NCI-H1417 treated with DMSO at 0.1 percent for 48 hours (cell line): ENCODE measurements around the gene EIF3A.

Experiments
- DNase-seq: peaks from one replicate; lab custom pipeline; 2025; lab: John Stamatoyannopoulos, UW

Gene EIF3A

DNA sequence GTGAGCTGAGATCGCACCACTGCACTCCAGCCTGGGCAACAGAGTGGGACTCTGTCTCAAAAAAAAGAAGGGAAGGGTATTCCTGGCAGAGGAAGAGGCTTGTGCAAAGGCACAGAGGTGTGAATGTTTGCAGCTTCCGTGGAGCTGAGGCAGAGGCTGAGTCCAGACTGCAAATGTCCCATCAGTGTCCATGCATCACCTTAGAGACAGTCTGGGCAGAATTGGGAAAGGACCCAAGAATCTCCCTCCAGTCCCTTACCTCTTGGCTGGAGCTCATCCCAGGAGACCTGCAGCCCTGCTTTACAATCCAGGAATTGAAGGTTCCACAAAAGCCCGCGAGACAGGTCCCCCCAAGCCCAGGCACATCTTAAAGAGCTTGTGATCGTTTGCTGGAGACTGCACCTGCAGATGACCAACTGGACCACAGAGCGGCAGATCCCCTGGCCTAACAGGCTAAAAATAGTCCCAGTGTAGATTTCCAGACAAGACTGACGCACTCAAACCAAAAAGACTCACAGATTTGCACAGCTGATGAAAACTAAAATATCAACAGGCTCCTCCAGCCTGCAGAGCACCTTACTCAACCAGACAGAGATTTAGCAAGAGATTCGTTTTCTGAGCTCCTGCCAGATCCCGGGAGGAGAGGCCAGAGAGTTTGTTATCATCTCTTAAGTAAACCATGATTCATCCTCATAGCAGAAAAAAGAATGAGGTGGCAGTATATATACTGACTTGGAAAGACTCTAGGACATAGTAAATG is 74.0 kb downstream of the EIF3A start:
- DNase-seq, result no peak

GRCh38 chr10:119005362-119006043 is 75.1 kb downstream of the EIF3A start:
- no peak for DNase-seq

DNA sequence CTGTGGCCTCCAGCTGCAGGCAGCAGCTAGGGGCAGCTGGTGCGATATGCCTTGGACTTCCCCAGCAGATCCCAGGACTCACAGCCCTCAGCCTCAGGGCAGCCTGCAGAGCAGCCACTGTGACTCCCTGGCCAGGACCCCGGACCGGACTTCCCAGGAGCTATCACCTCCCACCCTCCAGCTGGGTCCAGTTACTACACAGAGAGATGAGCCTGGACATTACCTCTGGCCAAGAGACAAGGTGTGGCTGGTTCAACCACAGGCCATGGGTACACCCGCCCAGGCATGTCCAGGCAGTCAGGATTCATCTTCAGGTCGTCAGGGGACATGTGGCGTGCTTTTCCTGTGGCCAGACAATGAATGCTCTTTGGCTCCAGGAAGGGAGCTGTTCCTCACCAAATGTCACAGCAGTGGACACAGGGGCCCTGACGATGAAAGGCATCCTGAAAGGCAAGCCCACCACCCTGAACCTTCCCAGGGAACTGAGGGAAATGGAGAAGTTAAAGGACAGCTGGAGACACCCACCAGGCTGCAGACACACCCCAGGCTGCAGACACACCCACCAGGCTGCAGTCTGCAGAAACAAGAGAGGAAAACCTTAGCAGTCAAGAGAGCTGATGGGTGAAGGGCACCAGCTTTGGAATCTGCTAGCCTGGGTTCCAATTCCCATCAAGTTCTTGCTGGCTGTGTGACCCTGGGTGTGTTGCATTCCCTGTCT is 76.9 kb downstream of the EIF3A start:
- no peak for DNase-seq

DNA sequence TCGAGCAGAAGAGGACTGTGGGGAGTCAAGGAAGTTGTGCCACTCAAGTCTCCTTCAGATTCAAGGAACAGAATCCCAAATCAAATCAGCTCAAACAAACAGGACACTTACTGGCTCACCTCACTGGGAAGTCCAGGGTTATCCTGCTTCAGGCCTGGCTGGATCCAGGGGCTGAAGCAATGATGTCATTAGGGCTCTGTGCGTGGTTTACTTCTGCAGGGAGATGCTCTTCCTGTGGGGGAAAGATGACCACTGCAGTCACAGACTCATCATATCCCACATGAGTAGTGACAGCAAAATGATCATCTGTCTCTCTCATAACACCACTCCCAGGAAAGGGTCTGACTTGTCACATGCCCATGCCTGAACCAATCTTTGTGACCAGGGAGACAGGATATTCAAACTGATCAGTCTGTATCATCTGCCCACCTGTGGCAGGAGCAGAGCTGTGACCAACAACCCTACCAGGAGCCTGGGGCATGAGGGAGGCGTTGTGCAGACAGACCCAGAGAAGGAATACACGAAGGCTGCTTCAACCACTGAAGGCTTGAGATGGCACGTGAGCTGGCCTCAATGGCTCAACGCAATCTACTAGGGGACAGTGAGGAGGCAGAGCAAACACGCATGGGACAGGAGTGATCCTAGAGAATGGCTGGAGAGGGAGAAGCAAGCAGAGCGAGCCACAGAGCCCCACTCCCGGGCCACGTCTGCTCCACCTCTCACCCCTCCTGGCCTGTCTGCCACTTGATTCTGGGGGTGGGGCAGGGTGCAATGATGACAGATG is 78.7 kb downstream of the EIF3A start:
- no peak for DNase-seq

- no peak for DNase-seq
These were observed 82.4 kb downstream of the EIF3A start for GRCh38 chr10:118998183-118998582.

GRCh38 chr10:118997379-118997778 is 83.2 kb downstream of the EIF3A start:
- no peak for DNase-seq

- DNase-seq, result no peak
These were observed 84.9 kb downstream of the EIF3A start for GRCh38 chr10:118995739-118996138.

DNA sequence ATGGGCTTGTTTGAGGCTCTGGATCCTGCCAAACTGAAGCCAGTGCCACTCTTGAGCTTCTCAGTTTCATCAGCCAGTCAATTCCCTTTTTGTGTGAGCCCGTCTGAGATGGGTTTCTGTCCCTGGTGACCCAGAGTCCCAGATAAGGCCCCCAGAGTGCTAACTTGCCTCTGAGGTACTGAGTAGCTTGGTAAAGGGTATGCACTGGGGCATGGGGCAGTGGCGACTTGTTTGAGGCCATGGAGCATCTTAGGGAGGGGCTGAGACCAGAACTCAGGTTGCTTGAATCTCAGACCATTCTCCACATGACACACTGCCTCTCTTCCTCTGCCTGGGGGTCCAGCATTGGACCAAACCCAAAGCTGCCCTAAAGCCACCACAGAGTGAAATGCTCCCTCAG is 86.3 kb downstream of the EIF3A start:
- no peak for DNase-seq

GRCh38 chr10:118993214-118993613 is 87.4 kb downstream of the EIF3A start:
- no peak for DNase-seq

DNA sequence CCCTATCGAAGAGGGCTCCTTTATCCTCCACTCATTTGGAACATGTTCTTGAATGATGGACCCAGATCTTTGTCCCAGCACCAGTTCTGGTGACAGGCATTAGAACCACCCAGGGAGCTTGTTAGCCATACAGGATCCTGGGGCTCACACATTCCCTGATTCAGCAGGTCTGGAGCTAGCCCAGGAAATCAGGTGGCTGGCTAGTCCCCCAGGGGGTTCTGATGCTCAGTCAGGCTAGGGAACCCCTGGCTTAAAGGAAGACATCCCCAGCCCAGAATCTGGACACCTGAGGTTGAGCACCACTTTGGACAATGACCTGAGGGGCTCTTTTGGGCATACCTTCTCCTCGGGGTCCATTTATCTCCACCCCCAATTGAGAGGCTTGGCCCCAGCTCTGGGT is 88.1 kb downstream of the EIF3A start:
- DNase-seq, result no peak

DNA sequence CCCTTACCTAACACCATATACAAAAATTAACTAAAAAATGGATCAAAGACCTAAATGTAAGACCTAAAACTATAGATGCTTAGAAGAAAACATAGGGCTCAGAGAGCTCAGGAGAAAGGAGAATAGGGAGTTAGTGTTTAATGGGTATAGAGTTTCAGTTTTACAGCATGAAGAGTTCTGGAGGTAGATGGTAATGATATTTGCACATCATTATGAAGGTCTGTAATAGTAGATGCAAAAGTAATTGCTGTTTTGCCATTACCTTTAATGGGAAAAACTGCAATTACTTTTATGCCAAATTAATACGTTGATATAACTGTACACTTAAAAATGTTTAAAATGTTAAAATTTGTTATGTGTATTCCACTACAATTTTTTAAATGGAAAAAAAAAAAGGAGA is 90.3 kb downstream of the EIF3A start:
- peak; percentile 40 for DNase-seq

- DNase-seq, result no peak
These were observed 93.5 kb downstream of the EIF3A start for GRCh38 chr10:118986815-118987790.

- no peak for DNase-seq
These were observed 95.0 kb downstream of the EIF3A start for GRCh38 chr10:118985576-118985975.
